Stimulated activated CD8-positive, alpha-beta memory T cell treated with anti-CD3 and anti-CD28 coated beads, Interleukin-7, amount 100 ng/mL, for 1 hour (primary cell): ENCODE data around the gene ZBTB16.

Experiments
- DNase-seq, 2 donors: peaks; one replicate each; pipeline ENCODE4 v3.0.0-alpha.2; 2020; ENCODE audit warnings: low read depth in 2 of 2

Gene ZBTB16

GRCh38 chr11:114242032-114242431 lies 182.5 kb downstream of the ZBTB16 start:
- DNase-seq: no peak

- no peak for DNase-seq
Measured at GRCh38 chr11:114243461-114244372, 184.2 kb downstream of the ZBTB16 start.

GRCh38 chr11:114244726-114245394 lies 185.3 kb downstream of the ZBTB16 start:
- DNase-seq: no peak

- no peak for DNase-seq
Measured at GRCh38 chr11:114246321-114247069, 187.0 kb downstream of the ZBTB16 start.

GRCh38 chr11:114247070-114247789 lies 187.7 kb downstream of the ZBTB16 start:
- no peak for DNase-seq

- no peak for DNase-seq
Measured at GRCh38 chr11:114250180-114250579, 190.7 kb downstream of the ZBTB16 start.

GRCh38 chr11:114250993-114251814 lies 191.7 kb downstream of the ZBTB16 start:
- DNase-seq: no peak

GRCh38 chr11:114251815-114252337 lies 192.4 kb downstream of the ZBTB16 start:
- DNase-seq: no peak

GRCh38 chr11:114252767-114253166 lies 193.3 kb downstream of the ZBTB16 start:
- DNase-seq: no peak

- DNase-seq: no peak
Measured at GRCh38 chr11:114253771-114254170, 194.3 kb downstream of the ZBTB16 start.

GRCh38 chr11:114254571-114255146 lies 195.1 kb downstream of the ZBTB16 start:
- no peak for DNase-seq

GRCh38 chr11:114255289-114255688 lies 195.8 kb downstream of the ZBTB16 start:
- no peak for DNase-seq

GRCh38 chr11:114256176-114256966 lies 196.9 kb downstream of the ZBTB16 start:
- no peak for DNase-seq

- no peak for DNase-seq
Measured at GRCh38 chr11:114256967-114257286, 197.4 kb downstream of the ZBTB16 start.

- DNase-seq: no peak
Measured at GRCh38 chr11:114257621-114258558, 198.4 kb downstream of the ZBTB16 start.

- no peak for DNase-seq
Measured at GRCh38 chr11:114258696-114259095, 199.2 kb downstream of the ZBTB16 start.

GRCh38 chr11:114259124-114259526 lies 199.6 kb downstream of the ZBTB16 start:
- DNase-seq: no peak

- DNase-seq: no peak
Measured at GRCh38 chr11:114259551-114259983, 200.1 kb downstream of the ZBTB16 start.
